SK-N-SH treated with all-trans-retinoic acid at 6 μM for 48 hours (cell line): ENCODE data around the gene CCND2.

Source experiments
- ATAC-seq: fragments of 200-7000 bp; cut with Tn5 transposase; 3 replicates; pipeline ENCODE4 v1.9.1; 2020; ENCODE audit warnings: mild to moderate bottlenecking, moderate library complexity
- ARNTL ChIP-seq: fragments of 450-650 bp; formaldehyde crosslinking; IDR thresholded peaks from 2 replicates; pipeline ENCODE4 v1.5.0; 2020; ENCODE audit warnings: low read depth, mild to moderate bottlenecking, moderate library complexity, borderline replicate concordance
- BACH2 ChIP-seq: fragments of 250-450 bp; sonication (Bioruptor Pico); IDR thresholded peaks from 2 replicates; pipeline ENCODE4 v1.9.0; 2021; ENCODE audit warnings: mild to moderate bottlenecking, borderline replicate concordance
- CSDC2 ChIP-seq: fragments of 250-450 bp; sonication (Bioruptor Pico); IDR thresholded peaks from 2 replicates; pipeline ENCODE4 v1.5.0; 2020; ENCODE audit warnings: mild to moderate bottlenecking, moderate library complexity
- ESRRG ChIP-seq: fragments of 250-450 bp; sonication (Bioruptor Pico); IDR thresholded peaks from 2 replicates; pipeline ENCODE4 v1.6.1; 2021; ENCODE audit warnings: mild to moderate bottlenecking
- GLIS3 ChIP-seq: fragments of 250-450 bp; sonication (Bioruptor Pico); IDR thresholded peaks from 2 replicates; pipeline ENCODE4 v1.5.0; 2020; ENCODE audit warnings: mild to moderate bottlenecking, moderate library complexity
- ISL1 ChIP-seq: fragments of 250-450 bp; sonication (Bioruptor Pico); IDR thresholded peaks from 2 replicates; pipeline ENCODE4 v2.1.2; 2022; ENCODE audit warnings: mild to moderate bottlenecking, moderate library complexity
- OSR1 ChIP-seq: fragments of 250-450 bp; sonication (Bioruptor Pico); IDR thresholded peaks from 2 replicates; pipeline ENCODE4 v1.8.0; 2022; ENCODE audit warnings: moderate library complexity, mild to moderate bottlenecking, inconsistent platforms
- PPARA ChIP-seq: fragments of 250-450 bp; sonication (Bioruptor Pico); IDR thresholded peaks from 2 replicates; pipeline ENCODE4 v1.5.0; 2020; ENCODE audit warnings: mild to moderate bottlenecking, borderline replicate concordance
- SNAI2 ChIP-seq: fragments of 250-450 bp; sonication (Bioruptor Pico); IDR thresholded peaks from 2 replicates; pipeline ENCODE4 v1.5.0; 2020; ENCODE audit warnings: mild to moderate bottlenecking, moderate library complexity
- TOX ChIP-seq: fragments of 250-450 bp; sonication (Bioruptor Pico); IDR thresholded peaks from 2 replicates; pipeline ENCODE4 v1.8.0; 2021; ENCODE audit warnings: mild to moderate bottlenecking, moderate library complexity, borderline replicate concordance
- ZC3H10 ChIP-seq: fragments of 250-450 bp; sonication (Bioruptor Pico); IDR thresholded peaks from 2 replicates; pipeline ENCODE4 v1.5.1; 2021; ENCODE audit warnings: mild to moderate bottlenecking, moderate library complexity
- ZFP30 ChIP-seq: fragments of 450-650 bp; formaldehyde crosslinking; IDR thresholded peaks from 2 replicates; pipeline ENCODE4 v1.5.0; 2022; ENCODE audit warnings: mild to moderate bottlenecking, moderate library complexity
- ZNF565 ChIP-seq: fragments of 450-650 bp; formaldehyde crosslinking; conservative IDR thresholded peaks from 2 replicates; pipeline ENCODE4 v1.5.0; 2020; ENCODE audit warnings: low read depth, mild to moderate bottlenecking, moderate library complexity
- ZNF70 ChIP-seq: fragments of 450-650 bp; formaldehyde crosslinking; IDR thresholded peaks from 2 replicates; pipeline ENCODE4 v1.5.0; 2020; ENCODE audit warnings: mild to moderate bottlenecking, moderate library complexity
- ZNF8 ChIP-seq: fragments of 450-650 bp; formaldehyde crosslinking; IDR thresholded peaks from 2 replicates; pipeline ENCODE4 v1.5.0; 2020; ENCODE audit warnings: mild to moderate bottlenecking, moderate library complexity
- TF ChIP-seq, protein P1 (sequence below): fragments of 250-450 bp; sonication (Bioruptor Pico); IDR thresholded peaks from 2 replicates; pipeline ENCODE4 v1.5.1; 2021; ENCODE audit warnings: mild to moderate bottlenecking, moderate library complexity
- TF ChIP-seq, protein P2 (sequence below): fragments of 250-450 bp; sonication (Bioruptor Pico); IDR thresholded peaks from 2 replicates; pipeline ENCODE4 v1.5.0; 2020; ENCODE audit warnings: mild to moderate bottlenecking, moderate library complexity
- TF ChIP-seq, protein P3 (sequence below): fragments of 250-450 bp; sonication (Bioruptor Pico); IDR thresholded peaks from 2 replicates; pipeline ENCODE4 v1.8.0; 2021; ENCODE audit warnings: low read depth, mild to moderate bottlenecking, moderate library complexity, borderline replicate concordance
- TF ChIP-seq, protein P4 (sequence below): fragments of 250-450 bp; sonication (Bioruptor Pico); IDR thresholded peaks from 2 replicates; pipeline ENCODE4 v1.5.1; 2020; ENCODE audit warnings: low read depth, mild to moderate bottlenecking, moderate library complexity

The CCND2 gene

DNA sequence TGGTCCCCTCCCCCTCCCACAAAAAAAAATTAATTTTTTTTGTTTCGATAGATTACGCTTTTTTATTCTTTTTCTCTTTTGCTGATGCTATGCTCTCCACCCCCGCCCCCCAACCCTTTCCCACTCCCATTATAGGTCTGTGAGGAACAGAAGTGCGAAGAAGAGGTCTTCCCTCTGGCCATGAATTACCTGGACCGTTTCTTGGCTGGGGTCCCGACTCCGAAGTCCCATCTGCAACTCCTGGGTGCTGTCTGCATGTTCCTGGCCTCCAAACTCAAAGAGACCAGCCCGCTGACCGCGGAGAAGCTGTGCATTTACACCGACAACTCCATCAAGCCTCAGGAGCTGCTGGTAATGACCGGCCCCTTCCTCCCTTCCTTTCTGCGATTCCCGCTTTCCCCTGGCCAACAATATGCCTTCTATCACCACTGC is 2.3 kb downstream of the CCND2 start:
- no peak for ATAC-seq
- no peak for TF ChIP-seq ZNF8 (CRISPR knock-in tag)
- no peak for TF ChIP-seq PPARA (CRISPR knock-in tag)
- TF ChIP-seq, protein P1, sequence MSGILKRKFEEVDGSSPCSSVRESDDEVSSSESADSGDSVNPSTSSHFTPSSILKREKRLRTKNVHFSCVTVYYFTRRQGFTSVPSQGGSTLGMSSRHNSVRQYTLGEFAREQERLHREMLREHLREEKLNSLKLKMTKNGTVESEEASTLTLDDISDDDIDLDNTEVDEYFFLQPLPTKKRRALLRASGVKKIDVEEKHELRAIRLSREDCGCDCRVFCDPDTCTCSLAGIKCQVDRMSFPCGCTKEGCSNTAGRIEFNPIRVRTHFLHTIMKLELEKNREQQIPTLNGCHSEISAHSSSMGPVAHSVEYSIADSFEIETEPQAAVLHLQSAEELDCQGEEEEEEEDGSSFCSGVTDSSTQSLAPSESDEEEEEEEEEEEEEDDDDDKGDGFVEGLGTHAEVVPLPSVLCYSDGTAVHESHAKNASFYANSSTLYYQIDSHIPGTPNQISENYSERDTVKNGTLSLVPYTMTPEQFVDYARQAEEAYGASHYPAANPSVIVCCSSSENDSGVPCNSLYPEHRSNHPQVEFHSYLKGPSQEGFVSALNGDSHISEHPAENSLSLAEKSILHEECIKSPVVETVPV (CRISPR knock-in tag) = no peak
- no peak for TF ChIP-seq GLIS3 (CRISPR knock-in tag)
- no peak for TF ChIP-seq ZC3H10 (CRISPR knock-in tag)
- no peak for TF ChIP-seq TOX (CRISPR knock-in tag)
- TF ChIP-seq, protein P2, sequence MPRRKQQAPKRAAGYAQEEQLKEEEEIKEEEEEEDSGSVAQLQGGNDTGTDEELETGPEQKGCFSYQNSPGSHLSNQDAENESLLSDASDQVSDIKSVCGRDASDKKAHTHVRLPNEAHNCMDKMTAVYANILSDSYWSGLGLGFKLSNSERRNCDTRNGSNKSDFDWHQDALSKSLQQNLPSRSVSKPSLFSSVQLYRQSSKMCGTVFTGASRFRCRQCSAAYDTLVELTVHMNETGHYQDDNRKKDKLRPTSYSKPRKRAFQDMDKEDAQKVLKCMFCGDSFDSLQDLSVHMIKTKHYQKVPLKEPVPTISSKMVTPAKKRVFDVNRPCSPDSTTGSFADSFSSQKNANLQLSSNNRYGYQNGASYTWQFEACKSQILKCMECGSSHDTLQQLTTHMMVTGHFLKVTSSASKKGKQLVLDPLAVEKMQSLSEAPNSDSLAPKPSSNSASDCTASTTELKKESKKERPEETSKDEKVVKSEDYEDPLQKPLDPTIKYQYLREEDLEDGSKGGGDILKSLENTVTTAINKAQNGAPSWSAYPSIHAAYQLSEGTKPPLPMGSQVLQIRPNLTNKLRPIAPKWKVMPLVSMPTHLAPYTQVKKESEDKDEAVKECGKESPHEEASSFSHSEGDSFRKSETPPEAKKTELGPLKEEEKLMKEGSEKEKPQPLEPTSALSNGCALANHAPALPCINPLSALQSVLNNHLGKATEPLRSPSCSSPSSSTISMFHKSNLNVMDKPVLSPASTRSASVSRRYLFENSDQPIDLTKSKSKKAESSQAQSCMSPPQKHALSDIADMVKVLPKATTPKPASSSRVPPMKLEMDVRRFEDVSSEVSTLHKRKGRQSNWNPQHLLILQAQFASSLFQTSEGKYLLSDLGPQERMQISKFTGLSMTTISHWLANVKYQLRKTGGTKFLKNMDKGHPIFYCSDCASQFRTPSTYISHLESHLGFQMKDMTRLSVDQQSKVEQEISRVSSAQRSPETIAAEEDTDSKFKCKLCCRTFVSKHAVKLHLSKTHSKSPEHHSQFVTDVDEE = no peak
- no peak for TF ChIP-seq SNAI2
- no peak for TF ChIP-seq OSR1 (CRISPR knock-in tag)
- TF ChIP-seq, protein P3, sequence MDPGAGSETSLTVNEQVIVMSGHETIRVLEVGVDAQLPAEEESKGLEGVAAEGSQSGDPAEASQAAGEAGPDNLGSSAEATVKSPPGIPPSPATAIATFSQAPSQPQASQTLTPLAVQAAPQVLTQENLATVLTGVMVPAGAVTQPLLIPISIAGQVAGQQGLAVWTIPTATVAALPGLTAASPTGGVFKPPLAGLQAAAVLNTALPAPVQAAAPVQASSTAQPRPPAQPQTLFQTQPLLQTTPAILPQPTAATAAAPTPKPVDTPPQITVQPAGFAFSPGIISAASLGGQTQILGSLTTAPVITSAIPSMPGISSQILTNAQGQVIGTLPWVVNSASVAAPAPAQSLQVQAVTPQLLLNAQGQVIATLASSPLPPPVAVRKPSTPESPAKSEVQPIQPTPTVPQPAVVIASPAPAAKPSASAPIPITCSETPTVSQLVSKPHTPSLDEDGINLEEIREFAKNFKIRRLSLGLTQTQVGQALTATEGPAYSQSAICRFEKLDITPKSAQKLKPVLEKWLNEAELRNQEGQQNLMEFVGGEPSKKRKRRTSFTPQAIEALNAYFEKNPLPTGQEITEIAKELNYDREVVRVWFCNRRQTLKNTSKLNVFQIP (CRISPR knock-in tag) = no peak
- no peak for TF ChIP-seq ARNTL
- TF ChIP-seq BACH2 (CRISPR knock-in tag) = no peak
- no peak for TF ChIP-seq ESRRG (CRISPR knock-in tag)
- TF ChIP-seq, protein P4, sequence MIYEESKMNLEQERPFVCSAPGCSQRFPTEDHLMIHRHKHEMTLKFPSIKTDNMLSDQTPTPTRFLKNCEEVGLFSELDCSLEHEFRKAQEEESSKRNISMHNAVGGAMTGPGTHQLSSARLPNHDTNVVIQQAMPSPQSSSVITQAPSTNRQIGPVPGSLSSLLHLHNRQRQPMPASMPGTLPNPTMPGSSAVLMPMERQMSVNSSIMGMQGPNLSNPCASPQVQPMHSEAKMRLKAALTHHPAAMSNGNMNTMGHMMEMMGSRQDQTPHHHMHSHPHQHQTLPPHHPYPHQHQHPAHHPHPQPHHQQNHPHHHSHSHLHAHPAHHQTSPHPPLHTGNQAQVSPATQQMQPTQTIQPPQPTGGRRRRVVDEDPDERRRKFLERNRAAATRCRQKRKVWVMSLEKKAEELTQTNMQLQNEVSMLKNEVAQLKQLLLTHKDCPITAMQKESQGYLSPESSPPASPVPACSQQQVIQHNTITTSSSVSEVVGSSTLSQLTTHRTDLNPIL = no peak
- TF ChIP-seq CSDC2 (CRISPR knock-in tag) = no peak

DNA sequence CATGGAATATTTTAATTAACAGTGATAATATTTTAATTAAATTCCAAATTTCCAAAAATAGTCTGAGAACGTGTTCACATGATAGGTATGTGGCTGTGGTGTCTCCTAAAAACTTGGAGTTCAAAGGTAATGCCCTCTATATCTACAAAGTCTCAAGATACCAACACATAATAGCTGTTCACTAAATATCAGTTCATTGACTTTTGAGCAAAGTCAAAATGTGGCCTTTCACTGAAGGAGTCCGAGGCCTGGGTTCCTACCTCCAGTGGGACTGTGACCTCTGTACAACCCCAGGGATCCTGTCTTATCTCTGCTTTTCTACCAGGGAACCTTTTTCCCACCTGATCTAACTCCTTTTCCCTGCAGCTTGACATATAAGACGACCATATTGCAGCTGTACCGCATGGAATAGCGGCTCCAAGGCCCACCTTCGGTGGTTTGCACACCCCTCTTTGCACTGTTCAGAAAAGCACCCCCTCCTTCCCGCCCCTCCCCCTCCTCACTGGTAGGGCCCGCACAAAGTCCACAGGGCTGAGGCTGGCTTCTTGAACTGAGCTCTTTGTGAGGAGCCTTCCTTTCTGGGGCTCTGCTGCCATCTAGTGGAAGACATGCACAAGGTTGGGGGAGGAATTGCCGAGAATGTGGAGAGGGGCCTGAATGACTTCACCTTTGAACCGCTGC is 3.1 kb downstream of the CCND2 start:
- ATAC-seq = peak; percentile 89
- TF ChIP-seq, protein P1 (CRISPR knock-in tag) = no peak
- TF ChIP-seq ZNF565 (CRISPR knock-in tag) (no peak), ZNF8 (CRISPR knock-in tag) (no peak), OSR1 (CRISPR knock-in tag) (no peak), CSDC2 (CRISPR knock-in tag) (no peak), ZNF70 (CRISPR knock-in tag) (no peak), ISL1 (CRISPR knock-in tag) (no peak), ARNTL (no peak), SNAI2 (no peak), TOX (CRISPR knock-in tag) (no peak), BACH2 (CRISPR knock-in tag) (no peak), ZFP30 (CRISPR knock-in tag) (no peak), GLIS3 (CRISPR knock-in tag) (no peak)
- TF ChIP-seq, protein P3 (CRISPR knock-in tag) = no peak
- TF ChIP-seq, protein P4 = no peak
